ENCODE results near the gene RSBN1. TPM values are rescaled to one million over a fixed set of nuclear protein-coding genes. Genes with fewer than 3 reads are reported as not detected.

The RSBN1 gene
- total RNA-seq (2021) (15.5 to 19.3 TPM (median 19.1 TPM) in 3 replicates), Bru-seq, nascent RNA (percentile 88 among the genes with signal in this experiment)
- long read RNA-seq, experiment 1, full-length matches to known transcripts, result 51 of 75 reads
- long read RNA-seq, experiment 1, partial matches to known transcripts, result 6 of 75 reads
- long read RNA-seq, experiment 1, other reads (novel, unspliced or antisense), result 18 of 75 reads
- long read RNA-seq, experiment 2, full-length matches to known transcripts, result 7 of 35 reads
- long read RNA-seq, experiment 2, partial matches to known transcripts, result 6 of 35 reads
- long read RNA-seq, experiment 2, other reads (novel, unspliced or antisense), result 22 of 35 reads
- long read RNA-seq, experiment 3, full-length matches to known transcripts, result 5 of 17 reads
- long read RNA-seq, experiment 3, partial matches to known transcripts, result 12 of 17 reads
- long read RNA-seq, experiment 3, other reads (novel, unspliced or antisense), result 0 of 17 reads

GRCh38 chr1:113811888-113812660, at the start of gene RSBN1:
Gene RSBN1 (minus strand): TSS chr1:113812476. CDS start chr1:113812412, 64 bp downstream.
- Mint-ChIP-seq H3K4me1 (peaks cover 16% of the 10 kb centered on the region), H3K36me3 (peaks cover 6% of the 10 kb centered on the region), H3K27ac (peak within 1 kb of the TSS; percentile 96), H3K9me3 (peaks cover 4% of the 10 kb centered on the region; the same call in 1 of the 2 replicates), H3K27me3 (ENCODE audit: low read depth) (no peaks in the 10 kb centered on the region), H3K4me3 (peak within 1 kb of the TSS; percentile 96)
- ATAC-seq, result peak; percentile 97
- POLR2A ChIA-PET, result interaction anchor here (0.9 to 2.3 kb wide), 2 partner anchors 20 to 52 kb away, joined by 3 to 19 read pairs; partner anchors contain the start of gene PHTF1
- DNase-seq (ENCODE audit: low spot score), result peak; percentile 98
- CTCF ChIA-PET, result interaction anchor here (0.6 to 1.7 kb wide), 7 partner anchors 8 to 355 kb away, joined by 3 to 5 read pairs (median 3); partner anchors contain the start of genes AP4B1 and PHTF1
- no peak for TF ChIP-seq GTF2I (CRISPR knock-in tag; conservative IDR thresholded peaks at IDR 0.05)
- TF ChIP-seq GRHL2 (CRISPR knock-in tag; IDR thresholded peaks at IDR 0.05; ENCODE audit: insufficient replicate concordance, severe bottlenecking), result no peak
- no peak for TF ChIP-seq ATF6 (CRISPR knock-in tag; IDR thresholded peaks at IDR 0.05)
- TF ChIP-seq ZNF423 (CRISPR knock-in tag; IDR thresholded peaks at IDR 0.05), result peak; percentile 59; the same call in 1 of the 2 replicates
- no peak for TF ChIP-seq NR2C2 (CRISPR knock-in tag; IDR thresholded peaks at IDR 0.05)
- no peak for TF ChIP-seq PREB (CRISPR knock-in tag; IDR thresholded peaks at IDR 0.05; ENCODE audit: borderline replicate concordance)
- TF ChIP-seq CTCF (IDR thresholded peaks at IDR 0.05), result no peak
- TF ChIP-seq ARID4B (CRISPR knock-in tag; IDR thresholded peaks at IDR 0.05; ENCODE audit: borderline replicate concordance), result peak; percentile 18; the same call in 1 of the 2 replicates
- TF ChIP-seq MAX (CRISPR knock-in tag; IDR thresholded peaks at IDR 0.05), result peak; percentile 81; the same call in 1 of the 2 replicates
- TF ChIP-seq ZSCAN18 (CRISPR knock-in tag; IDR thresholded peaks at IDR 0.05), result no peak
- TF ChIP-seq TEAD1 (CRISPR knock-in tag; IDR thresholded peaks at IDR 0.05), result no peak; the same call in 1 of the 2 replicates
- TF ChIP-seq FOXP1 (CRISPR knock-in tag; IDR thresholded peaks at IDR 0.05; ENCODE audit: borderline replicate concordance), result peak; percentile 86; the same call in 1 of the 2 replicates
- peak; percentile 78 for TF ChIP-seq FOXK1 (CRISPR knock-in tag; IDR thresholded peaks at IDR 0.05)
- no peak for TF ChIP-seq CREB1 (CRISPR knock-in tag; IDR thresholded peaks at IDR 0.05)
- TF ChIP-seq PRDM15 (CRISPR knock-in tag; IDR thresholded peaks at IDR 0.05), result peak; percentile 71
- TF ChIP-seq FOXP4 (CRISPR knock-in tag; IDR thresholded peaks at IDR 0.05), result no peak; the same call in 1 of the 2 replicates
